NCI-H82 treated with DMSO at 0.1 percent for 48 hours (cell line): ENCODE measurements around the gene MMP12.

Experiments used
- DNase-seq: peaks from one replicate; lab custom pipeline; 2025; ENCODE audit not compliant: unreplicated experiment; lab: John Stamatoyannopoulos, UW

MMP12 gene

GRCh38 chr11:102850973-102851745 lies 23.6 kb downstream of the MMP12 start:
- DNase-seq: no peak

- DNase-seq: no peak
Observed at GRCh38 chr11:102849311-102849710, 25.5 kb downstream of the MMP12 start.

GRCh38 chr11:102846292-102846691 lies 28.5 kb downstream of the MMP12 start:
- DNase-seq: peak; percentile 35

GRCh38 chr11:102843489-102843888 lies 31.3 kb downstream of the MMP12 start, which contains the start of gene MMP3:
MMP3 (minus strand) TSS chr11:102843609; CDS start chr11:102843546, 63 bp downstream.
- DNase-seq: no peak

DNA sequence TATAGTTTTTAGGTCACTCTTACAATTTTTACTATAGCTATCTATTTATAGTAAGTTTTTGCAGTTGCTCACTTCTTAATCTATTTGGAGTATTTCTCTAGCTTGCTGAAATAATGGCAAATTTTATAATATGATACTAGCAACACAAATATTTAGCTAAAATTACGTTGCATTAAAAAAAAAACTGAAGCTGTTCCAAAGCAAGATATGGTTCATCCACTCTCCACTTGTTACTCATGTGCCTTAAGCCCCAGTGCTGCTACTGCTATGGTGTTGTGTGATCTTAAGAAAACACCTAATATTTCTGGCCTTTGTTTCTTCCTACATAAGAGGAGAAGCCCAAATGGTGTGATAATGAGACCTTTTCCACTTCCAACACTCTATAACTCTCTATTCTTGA lies 31.9 kb downstream of the MMP12 start:
- DNase-seq: no peak

DNA sequence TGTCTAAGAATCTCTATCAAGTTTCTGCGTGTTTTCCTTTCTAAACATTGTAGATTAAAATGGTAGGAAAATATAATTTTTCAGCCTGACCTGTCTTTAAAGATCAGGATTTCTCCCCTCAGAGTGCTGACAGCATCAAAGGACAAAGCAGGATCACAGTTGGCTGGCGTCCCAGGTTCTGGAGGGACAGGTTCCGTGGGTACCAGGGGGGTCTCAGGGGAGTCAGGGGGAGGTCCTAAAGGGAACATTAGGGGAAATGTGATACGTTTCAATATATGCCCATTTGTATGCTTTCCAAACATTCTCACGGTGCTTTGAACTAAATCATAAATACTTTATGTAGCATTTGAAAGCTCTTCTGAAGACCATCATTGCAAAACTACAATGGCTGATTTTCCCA lies 34.8 kb downstream of the MMP12 start:
- DNase-seq: no peak

- DNase-seq: peak; percentile 33
Observed at GRCh38 chr11:102837646-102838045, 37.1 kb downstream of the MMP12 start.

- DNase-seq: no peak
Observed at GRCh38 chr11:102837156-102837555, 37.6 kb downstream of the MMP12 start.

DNA sequence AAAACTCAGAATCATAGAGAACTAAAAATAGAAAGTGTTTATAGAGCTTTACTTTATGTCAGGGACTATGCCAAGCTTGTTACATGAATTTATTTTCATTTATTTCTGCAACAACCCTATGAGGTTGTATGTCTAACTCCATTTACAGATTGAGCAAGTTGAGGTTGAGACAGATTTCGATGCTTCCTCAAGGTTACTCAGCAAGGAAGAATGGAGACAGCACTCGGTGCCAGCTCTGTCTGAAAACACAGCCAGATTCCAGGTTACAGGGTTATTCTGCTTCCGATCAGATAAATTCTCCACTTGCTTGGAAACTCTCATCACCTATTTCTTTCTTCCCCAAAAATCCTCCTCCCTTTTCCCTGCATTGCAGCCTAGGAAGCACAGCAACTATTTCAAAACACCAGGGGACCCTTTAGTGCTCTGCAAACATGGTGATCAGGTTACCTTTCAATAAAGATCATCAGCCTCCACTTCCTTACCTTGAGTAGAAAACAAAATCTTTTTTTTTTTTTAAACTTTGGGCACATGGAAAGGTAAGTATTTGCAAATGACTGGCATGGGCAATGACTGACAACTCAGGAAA lies 38.4 kb downstream of the MMP12 start:
- no peak for DNase-seq

DNA sequence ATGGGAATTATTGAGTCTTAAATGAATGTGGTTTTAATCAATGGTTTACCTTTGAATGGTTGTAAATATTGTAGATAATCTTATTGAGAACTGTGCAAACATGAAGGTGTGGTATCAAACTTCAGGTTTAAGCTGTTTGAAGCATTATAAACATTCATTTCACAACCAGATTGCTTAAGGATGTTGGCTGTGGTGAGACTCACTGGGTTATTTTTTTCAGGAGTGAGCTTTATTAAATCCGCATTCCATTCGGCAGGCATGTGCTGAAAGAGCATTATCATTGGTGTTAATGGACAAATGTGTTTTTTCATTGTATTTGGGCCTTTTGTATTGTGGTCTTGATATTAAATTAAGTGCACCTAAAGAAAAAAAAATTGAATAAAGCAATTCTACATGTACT lies 41.1 kb downstream of the MMP12 start:
- no peak for DNase-seq

DNA sequence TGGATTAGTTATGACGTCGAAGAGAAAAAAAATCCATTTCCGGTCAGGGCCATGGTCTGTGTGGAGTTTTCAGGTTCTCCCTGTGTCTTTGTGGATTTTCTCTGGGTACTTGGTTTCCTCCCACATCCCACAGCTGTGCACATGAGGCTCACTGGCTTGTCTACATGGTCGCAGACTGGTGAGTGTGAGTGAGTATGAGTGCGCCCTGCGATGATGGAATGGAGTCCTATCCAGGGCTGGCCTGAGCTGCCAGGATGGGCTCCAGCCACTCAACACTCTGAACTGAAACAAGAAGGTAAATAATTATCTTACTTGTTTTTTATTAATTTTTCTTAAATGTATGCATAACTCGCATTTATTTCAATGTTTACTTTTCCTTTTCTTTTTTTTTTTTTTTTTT lies 42.2 kb downstream of the MMP12 start:
- DNase-seq: no peak

DNA sequence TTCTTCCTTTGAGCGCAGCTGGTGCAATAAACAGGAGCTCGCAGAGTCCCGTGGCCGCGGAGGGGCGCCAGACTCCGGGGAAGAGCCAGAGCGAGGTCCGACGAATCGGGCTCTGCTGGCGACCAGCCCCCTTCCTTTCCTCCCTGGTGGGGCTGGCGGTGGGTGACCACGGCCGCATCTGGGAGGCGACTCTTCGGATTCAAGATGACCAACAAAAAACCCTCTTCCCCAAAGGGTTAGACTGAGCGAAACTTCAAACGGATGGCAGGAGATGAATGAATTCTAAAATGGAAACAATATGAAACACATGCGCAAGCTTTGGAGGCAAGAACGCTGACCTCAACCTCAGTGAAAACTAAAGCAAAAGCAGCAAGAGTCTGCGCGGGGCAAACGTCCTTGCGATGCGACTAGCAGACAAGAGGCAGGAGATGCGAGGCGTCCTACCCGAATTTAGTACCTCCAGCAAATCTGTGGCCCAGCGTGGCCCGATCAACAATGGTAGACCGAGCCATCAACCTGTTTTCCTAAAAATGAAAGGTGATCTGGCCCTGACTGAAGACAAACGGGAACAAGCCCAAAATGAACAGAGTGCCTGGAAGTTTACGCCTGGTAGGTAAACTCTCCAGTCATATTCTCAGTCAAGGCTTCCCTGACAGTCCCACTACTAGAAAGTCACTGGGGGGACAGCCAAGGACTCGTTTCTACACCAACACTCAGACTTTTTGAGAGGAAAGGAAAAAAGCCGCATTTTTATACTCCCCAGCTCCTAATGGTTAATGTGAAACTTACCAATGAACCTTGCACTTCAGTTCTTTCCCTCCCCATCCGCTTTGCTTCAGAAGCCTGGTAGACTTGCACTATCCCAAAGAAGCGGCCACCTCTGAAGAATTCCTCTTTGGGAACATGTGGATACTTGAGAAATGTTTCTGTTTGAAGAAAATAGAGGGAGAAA lies 43.0 kb downstream of the MMP12 start:
- DNase-seq: no peak

- DNase-seq: no peak
Observed at GRCh38 chr11:102831128-102831488, 43.7 kb downstream of the MMP12 start.

DNA sequence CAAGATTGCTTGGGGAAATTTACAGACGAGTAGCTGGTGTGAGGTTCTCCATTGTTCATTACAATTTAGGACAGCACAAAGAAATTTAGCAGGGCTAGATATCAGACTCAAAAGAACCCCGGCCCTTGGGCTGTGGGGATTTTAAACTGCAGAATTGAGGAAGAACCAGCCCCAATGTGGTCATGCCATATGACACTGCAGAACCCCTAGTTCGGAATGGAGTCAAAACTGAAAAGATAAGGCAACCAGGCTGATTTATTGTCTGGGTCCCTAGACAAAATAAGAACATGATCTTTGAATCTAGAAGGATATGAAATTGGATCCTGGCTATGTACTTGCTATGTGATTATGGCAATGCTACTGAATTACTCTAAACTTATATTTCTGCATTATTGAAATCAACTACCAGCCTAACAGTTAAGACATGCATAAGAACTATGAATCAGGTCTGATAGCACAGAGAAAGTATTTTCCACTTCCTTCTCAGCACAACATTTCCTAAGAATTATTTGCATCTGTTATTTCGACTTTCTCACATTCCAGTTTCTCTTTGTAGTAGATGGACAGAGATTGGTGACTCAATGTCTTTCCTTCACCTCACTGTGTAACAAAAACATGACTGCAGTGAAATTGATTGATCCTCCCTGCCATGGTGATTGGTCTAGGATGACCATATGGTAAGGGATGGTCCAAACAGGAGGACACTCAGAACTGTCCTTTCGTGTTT lies 44.6 kb downstream of the MMP12 start:
- DNase-seq: no peak

DNA sequence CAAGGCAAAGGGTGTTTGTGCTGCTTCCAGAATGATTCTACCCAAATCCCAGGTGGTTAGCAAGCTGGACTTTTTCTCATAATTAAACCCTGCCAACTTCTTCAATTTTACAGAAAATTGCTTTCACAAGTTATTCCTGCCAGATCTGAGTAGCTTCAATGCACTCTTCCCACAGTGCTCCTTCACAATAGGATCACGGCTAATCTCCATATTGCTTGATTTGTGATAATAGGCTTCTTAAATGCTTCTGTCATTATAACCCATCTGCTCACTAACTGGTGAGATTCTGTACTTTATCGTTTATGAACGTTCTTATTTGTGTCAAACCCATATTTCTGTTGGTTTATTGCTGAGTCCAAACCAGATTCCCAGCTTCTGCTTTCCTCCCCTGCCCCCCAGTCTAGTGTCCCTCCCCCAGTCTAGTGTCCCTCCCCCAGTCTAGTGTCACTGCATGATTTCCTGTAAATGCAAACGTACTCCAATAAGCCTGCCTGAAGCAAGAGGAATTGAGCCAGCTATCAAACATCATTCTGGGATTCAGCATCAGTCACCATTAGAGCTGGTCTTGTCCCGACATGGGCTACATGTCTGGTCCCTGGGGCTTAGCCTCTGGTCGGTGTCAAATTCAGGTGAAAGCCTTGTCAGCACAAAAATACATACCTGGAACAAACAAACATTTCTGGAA lies 45.3 kb downstream of the MMP12 start:
- DNase-seq: peak; percentile 17

DNA sequence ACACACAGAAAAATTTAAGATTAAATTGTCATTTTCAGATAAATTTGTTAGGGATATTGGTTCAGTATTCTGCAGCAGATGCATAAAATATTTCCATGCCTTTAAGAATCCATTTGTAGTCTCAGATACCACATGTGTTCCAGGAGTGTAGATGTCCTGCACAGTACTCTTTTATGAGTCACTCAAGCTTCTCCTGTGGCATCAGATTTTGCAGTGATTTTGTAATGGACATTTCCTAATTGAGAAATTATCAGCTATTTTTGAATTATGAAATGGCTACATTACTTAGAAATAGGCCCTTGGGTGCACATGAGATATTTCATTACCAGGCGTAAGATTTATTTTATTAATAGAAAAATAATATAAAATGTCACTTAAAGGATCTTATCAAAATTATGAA lies 50.2 kb downstream of the MMP12 start:
- no peak for DNase-seq

DNA sequence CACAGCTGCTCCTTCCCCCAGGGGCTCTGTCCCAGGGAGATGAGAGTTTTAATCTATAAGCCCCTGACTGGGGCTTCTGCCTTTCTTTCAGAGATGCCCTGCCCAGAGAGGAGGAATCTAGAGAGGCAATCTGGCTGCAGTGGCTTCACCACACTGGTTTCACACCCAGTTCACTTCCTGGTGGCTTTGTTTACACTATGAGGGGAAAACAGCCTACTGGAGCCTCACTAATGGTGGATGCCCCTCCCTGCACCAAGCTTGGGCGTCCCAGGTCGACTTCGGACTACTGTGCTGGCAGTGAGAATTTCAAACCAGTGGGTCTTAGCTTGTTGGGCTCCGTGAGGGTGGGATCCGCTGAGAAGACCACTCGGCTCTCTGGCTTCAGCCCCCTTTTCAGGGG lies 55.3 kb downstream of the MMP12 start:
- DNase-seq: no peak

DNA sequence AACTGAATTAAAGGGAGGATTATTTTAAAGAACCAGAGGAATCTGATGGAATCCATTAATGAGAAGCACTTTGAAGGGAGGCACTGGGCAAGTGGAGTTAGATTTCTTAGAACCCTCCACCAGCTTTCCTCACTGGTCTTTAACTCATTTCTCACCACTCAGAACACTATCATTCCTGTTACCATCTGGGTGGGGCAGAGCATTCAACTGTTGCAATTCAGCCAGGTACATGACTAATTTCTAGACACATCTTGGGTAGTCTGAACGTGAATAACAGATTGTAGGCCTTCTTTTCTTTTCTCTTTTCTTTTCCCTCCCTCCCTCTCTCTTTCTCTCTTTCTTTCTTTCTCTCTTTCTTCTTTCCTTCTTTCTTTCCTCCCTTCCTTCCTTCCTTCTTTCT lies 61.3 kb downstream of the MMP12 start:
- no peak for DNase-seq
